Raji (cell line): Measurements from ENCODE around the gene MC4R.

Source experiments
- POLR2A ChIP-seq: IDR thresholded peaks from 2 replicates; pipeline ENCODE4 v1.6.1; 2011; ENCODE audit warnings: low read depth, low read length, control low read depth; ENCODE audit not compliant: insufficient read depth

Gene MC4R

DNA sequence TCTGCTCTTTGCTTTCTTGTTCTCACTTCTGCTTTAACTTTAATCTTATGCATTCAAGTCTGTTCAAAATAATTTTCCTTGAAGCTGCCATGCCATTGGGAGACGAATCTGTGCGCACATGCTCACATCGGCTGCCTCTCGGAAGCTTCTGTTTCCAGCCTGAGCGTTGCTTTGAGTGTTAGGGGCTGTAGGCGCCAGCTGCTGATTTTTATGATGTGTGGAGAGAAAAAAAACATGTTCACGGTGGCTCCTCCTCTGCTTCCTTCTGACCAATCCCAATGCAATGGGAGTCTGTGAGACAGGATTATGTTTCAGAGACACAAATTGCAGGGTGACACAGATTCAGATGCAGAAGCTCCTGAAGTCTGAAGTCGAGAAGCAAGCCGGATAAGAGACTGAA lies at the start of gene MC4R:
TSS of gene MC4R (minus strand) at position 180 of the 400 bp plus-strand sequence. CDS start 426 bp downstream, outside the sequence.
- TF ChIP-seq POLR2A: no peak

DNA sequence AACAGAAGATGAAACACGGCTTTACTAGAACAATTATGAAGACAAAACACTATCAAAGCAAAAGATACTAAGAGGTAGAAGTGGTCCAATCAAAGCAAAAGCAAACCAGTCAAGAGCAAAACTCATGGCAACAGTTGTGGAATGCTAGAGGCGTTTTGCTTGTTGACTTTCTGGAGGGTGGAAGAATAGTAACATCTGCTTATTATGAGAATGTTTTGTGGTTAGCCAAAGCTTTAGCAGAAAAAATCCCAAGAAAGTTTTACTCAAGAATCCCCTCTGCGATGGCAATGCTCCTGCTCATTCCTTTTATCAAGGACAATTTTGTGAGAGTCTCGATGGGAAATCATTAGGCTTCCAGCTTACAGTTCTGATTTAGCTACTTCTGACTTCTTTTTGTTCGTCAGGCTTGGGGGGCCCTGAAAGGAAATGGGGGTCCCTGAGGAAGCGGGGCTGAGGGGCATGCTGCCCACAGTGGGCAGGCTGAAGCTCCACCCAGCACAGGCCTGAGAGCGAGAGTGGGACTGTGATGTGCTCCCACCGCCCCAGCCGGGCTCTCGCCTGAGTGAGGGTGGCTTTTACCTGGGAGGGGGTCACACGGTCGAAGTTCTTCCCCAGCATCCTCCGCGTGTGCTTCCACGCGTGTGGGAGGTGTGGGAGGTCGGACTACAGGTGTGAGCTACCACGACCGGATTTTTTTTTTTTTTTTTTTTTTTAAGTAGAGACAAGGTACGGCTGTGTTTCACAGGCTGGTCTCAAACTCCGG lies 49.0 kb upstream of the MC4R start:
- no peak for TF ChIP-seq POLR2A

DNA sequence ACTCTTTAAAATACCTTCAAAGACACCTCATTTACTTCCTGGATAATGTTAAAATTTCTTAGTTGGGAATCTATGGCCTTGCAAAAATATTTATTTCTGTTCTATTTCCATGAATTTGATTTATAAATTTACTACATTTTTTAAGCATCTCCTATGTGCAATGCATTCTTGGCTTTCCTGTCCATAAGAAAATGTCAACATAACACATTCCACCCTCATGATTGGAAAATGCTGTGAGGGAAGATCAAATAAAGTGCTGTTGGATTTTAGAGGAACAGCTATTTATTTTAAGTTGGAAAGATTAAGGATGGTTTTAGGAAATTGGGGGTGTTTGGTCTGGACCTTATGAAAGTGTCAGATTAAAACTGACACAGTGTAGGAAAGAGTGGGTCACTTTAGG lies 45.4 kb upstream of the MC4R start:
- TF ChIP-seq POLR2A: no peak

DNA sequence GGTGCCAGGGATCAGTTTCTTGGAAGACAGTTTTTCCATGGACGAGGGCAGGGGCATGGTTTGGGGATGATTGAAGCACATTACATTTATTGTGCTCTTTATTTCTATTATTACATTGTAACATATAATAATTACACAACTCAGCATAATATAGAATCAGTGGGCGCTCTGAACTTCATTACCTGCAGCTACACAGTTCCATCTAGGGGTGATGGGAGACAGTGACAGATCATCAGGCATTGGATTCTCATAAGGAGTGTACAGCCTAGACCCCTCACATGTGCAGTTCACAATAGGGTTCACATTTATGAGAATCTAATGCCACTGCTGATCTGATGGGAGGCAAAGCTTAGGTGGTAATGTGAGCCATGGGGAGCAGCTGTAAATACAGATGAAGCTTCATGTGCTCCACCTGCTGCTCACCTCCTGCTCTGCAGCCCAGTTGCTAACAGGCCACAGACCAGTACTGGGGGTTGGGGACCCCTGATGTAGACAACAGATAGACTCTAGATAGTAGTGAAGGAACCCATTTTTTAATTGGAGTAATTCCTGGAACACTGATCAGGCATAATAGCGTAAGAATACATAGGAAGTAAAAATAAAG lies 41.5 kb upstream of the MC4R start:
- TF ChIP-seq POLR2A: no peak

DNA sequence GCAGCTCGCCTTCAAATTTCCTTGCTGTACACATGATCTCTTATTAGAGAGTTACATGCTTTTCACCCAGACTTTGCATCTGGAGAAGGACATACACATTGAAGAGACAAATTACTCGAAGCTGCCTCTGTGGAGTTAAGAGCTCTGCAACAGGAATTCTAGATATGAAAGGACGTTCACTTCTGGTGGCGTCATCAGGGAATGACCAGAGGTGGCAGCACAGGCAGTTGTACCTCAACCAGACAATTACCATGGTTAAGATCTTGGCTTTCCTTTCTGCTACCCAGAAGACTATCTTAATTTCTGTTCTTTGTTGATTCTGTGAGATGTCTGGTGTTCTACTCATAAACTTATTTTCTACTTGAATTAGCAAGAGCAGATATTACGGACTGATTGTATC lies 39.1 kb upstream of the MC4R start:
- TF ChIP-seq POLR2A: no peak

DNA sequence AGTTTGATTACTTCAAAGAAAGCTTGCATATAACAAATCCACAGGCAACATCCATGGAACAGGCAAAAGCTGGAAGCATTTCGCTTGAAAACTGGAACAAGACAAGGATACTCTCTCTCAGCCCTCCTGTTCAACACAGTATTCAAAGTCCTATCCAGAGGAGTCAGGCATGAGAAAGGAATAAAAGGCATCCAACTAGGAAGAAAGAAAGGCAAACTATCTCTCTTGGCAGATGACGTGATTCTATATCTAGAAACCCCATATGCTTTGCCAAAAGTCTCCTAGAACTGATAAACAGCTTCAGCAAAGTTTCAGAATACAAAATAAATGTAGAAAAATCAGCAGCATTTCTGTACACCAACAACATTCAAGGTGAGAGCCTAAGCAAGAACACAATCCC lies 34.1 kb upstream of the MC4R start:
- no peak for TF ChIP-seq POLR2A

DNA sequence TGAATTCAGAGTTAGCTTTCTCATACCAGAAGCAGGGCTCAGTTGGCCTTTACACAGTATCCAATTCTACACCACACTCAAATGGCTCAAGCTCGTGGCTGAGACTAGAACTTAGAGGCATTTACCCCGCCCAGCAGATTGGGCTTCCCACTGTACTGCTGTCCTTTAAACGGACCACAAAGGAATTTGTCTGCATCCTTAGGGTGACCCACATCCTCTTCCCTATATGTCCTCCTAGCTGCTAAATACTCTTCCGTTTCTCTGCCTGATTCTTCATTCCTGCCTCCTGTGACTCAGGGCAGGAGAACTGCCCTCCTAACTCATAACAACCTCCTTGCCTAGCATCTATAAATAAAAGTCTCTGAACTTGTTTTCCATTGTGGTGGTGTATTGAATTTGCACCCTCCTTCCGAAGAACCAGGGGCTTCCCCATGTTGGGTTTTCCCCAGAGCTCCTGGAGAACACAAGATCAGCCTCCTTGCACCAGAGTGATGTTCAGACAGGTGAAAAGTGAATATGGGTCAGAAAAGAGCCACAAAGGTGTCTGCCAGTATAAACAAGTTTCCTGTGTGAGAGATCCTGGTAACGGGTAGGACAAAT lies 32.0 kb upstream of the MC4R start:
- TF ChIP-seq POLR2A: no peak

DNA sequence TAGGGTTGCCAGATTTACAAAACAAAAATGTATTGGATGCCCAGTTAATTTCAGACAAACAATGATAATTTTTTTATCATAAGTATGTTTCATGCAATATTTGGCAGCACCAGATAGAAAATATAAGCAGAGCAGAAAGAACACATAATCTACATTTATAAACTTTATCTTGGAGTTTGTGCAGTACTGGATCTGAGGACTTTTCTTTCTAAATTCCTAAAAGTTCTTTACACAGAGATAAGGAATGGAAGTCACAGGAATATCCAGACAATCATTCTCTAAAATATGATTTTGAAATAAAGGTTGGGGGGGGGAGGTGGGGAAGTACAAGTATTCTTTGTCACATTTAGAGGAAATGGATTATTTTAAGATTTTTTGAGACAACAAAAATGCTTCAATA lies 28.8 kb upstream of the MC4R start:
- TF ChIP-seq POLR2A: no peak

DNA sequence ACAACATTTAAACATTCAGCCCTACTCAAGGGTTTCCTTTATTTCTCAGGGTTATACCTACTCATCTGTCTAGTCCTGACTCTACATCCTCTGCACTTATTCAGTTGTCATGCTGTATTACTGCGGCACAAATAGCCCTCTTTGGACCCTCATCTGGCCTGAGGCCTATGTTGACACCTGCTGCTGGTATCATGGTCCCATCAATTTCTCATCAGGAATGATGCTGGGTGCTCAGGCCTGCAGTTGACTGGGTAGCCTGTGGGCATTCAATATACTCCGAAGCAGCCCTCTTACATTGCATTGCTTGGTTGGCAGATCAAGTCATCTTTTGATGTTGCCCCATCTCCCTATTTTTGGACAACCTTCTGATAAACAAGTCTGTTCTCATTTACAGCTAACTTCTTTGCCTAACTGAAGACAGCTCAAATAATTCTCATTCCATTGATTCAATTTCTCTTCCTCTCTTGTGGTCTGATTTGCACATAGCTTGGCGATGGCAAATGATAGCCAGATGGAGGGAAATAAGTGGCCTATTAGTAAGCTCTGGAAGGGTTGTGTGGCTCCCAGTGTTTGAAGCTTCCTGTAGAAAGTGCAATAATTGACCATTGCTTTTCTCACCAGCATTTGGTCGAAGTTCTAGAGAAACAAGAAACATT lies 19.1 kb upstream of the MC4R start:
- no peak for TF ChIP-seq POLR2A

DNA sequence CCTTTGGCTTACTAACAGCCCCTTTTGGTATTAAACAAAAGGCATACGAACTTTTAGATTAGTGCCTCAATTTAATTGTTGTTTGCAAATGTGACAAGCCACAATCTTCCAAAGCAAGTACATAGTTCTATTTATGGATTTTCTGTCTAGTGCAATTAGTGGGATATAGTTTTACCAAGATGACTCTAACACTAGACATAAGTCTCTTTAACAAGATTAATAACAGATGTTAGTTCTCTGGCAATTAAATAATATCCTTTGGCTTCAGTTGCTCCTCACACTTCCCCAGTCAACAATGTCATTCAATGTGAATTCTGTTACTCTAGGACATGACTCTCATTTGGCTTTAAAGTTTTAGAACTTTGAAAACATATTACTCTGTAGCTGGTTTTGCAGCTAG lies 16.7 kb upstream of the MC4R start:
- TF ChIP-seq POLR2A: no peak

DNA sequence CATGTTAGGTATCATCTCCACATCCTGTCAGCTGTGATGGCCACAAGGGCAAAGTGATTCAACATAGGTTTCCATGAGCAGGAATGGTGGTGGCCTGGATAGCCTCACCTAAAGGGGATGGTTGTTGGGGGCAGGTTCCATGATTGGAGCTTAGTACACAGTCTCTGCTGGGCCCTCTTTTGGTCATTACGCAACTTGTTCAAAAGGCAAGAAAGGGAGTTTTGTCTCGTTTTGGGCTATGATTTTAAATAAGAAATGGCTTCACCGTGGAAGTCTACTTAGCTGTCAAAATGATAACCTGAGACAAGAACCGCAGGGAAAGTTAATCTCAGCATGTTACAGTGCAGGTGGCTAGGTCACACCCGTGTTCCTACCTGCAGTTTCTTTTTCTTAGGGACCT lies 13.1 kb upstream of the MC4R start:
- TF ChIP-seq POLR2A: no peak

DNA sequence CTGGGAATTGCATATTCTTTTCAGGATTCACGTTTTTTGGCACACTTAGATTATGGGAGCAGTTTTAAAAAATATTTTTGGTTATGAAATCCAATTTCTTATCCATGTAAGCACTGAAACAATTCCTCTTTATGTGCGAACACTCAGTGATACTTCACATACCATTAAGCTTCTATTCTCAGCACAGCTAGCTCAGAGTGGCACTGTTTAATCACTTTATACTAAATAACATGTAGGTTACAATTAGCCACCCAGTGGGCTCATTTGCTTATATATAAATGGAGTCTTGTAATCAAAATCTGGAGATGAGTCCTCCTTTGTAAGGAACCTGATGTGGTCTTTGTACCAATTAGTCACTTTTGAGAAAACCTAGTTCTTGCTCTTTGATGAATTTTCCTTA lies 11.3 kb upstream of the MC4R start:
- TF ChIP-seq POLR2A: no peak

DNA sequence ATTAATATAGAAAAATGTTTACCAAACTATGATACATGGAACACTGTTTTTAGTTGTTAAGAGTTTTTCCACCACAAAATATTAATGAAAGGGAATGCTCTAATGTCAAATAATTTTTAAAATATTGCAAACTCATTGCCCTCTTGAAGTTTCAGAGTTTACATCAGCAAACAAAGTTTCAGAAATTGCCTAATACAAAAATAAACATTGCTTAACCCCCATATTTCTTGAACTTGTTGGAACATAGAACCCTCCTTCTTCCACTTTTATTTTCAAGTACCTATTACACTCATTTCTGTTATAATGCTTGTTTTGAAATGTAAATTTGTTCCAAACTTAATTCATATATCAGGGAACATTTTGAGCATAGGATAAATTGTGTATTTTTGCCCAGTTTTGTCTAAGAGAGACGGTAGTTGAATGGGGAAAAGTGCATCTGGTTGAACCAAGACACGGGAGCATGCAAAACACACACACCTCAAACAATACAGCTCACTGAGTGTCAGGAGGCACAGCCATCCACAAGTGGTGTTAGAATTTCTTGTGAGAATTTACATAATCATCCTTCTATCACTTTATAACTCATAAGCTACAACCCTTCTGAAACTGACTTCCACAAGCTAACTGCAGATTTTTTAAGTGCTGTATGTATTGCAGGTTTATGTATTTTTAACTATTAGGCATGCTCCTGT lies 5.3 kb upstream of the MC4R start:
- no peak for TF ChIP-seq POLR2A

DNA sequence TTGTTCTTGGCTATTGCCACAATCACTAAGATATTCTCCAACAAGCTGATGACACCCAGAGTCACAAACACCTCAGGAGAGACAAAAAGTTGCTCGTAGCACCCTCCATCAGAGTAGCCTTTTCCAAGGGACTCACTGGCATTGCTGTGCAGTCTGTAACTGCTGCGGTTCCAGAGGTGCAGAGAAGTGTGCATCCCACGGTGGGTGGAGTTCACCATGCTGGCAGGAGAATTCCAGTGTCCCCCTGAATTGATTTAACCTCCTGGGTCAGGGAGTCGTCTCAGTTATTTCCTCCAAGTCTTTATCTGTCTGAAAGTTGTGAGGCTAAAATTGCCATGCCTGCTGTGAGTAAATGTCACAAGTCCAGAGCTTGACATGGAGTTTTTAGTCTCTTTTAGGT lies 443 bp downstream of the MC4R start:
- TF ChIP-seq POLR2A: no peak

DNA sequence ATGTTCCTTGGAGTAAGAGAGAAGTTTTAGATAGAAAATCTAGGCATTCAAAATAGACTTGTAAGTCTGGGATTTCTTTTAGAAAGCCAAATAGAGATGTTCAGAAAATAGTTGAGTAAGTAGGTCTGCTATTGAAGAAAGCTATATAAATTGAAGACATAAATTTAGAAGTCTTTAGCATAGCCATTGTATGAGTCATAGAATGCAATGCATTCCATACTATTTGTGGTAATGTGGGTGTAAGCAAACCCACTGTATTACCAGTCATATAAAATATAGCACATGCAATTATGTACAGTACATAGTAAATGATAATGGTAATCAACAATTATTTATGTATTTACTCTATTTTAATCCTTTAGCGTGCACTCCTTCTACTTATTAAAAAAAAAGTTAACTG lies 14.1 kb downstream of the MC4R start:
- no peak for TF ChIP-seq POLR2A
